Osteoblast (primary cell): ENCODE data around the gene CACNA1C. TPM values are rescaled to one million over a fixed set of nuclear protein-coding genes. Genes with fewer than 3 reads are reported as not detected.

Source experiments
- DNase-seq: peaks from one replicate; pipeline ENCODE4 v3.0.0; 2011; ENCODE audit warnings: low spot score, mixed read lengths; ENCODE audit not compliant: insufficient read length; ENCODE audit errors: missing footprints
- H2AFZ ChIP-seq: 2 replicates; pipeline ENCODE4 v1.6.0; 2011; ENCODE audit warnings: mild to moderate bottlenecking, low read length
- H3K27ac ChIP-seq: 2 replicates; pipeline ENCODE4 v1.5.1; 2011; ENCODE audit warnings: mild to moderate bottlenecking, low read depth, low read length, moderate library complexity
- H3K27me3 ChIP-seq: 2 replicates; pipeline ENCODE4 v1.6.0; 2012; ENCODE audit warnings: mild to moderate bottlenecking, control low read depth, inconsistent platforms, low read length, moderate library complexity; ENCODE audit not compliant: insufficient read depth
- H3K36me3 ChIP-seq: 2 replicates; pipeline ENCODE4 v1.5.1; 2011; ENCODE audit warnings: mild to moderate bottlenecking, low read length, control low read depth, moderate library complexity; ENCODE audit not compliant: insufficient read depth
- H3K4me1 ChIP-seq: 2 replicates; pipeline ENCODE4 v1.5.1; 2011; ENCODE audit warnings: mild to moderate bottlenecking, low read length, control low read depth, moderate library complexity; ENCODE audit not compliant: insufficient read depth
- H3K4me2 ChIP-seq: 2 replicates; pipeline ENCODE4 v1.6.0; 2011; ENCODE audit warnings: mild to moderate bottlenecking, low read length; ENCODE audit not compliant: insufficient read depth
- H3K4me3 ChIP-seq: fragments of 200-600 bp; sonication (generic); 3 replicates; pipeline ENCODE4 v1.5.1; 2012; ENCODE audit warnings: mild to moderate bottlenecking, low read length, inconsistent platforms; ENCODE audit not compliant: insufficient read depth
- H3K79me2 ChIP-seq: 2 replicates; pipeline ENCODE4 v1.6.0; 2012; ENCODE audit warnings: mild to moderate bottlenecking, low read length, control low read depth, inconsistent platforms; ENCODE audit not compliant: insufficient read depth
- H3K9me3 ChIP-seq: 2 replicates; pipeline ENCODE4 v1.5.1; 2011; ENCODE audit warnings: low read depth, low read length, control low read depth
- H4K20me1 ChIP-seq: 2 replicates; pipeline ENCODE4 v1.6.0; 2012; ENCODE audit warnings: mild to moderate bottlenecking, low read length, control low read depth; ENCODE audit not compliant: insufficient read depth
- total RNA-seq: library from RNA; depleted of rRNA; stranded (reverse); fragments of >200 nt; gene quantifications from 2 replicates; pipeline ENCODE4 v1.2.3, GENCODE V29; 2012
- TF ChIP-seq, protein P1 (sequence below): IDR thresholded peaks from 2 replicates; pipeline ENCODE4 v1.5.1; 2011; ENCODE audit warnings: mild to moderate bottlenecking, low read depth, low read length, moderate library complexity; ENCODE audit errors: extremely low read depth

CACNA1C gene
- total RNA-seq, 1 donor, result 19.2 TPM

DNA sequence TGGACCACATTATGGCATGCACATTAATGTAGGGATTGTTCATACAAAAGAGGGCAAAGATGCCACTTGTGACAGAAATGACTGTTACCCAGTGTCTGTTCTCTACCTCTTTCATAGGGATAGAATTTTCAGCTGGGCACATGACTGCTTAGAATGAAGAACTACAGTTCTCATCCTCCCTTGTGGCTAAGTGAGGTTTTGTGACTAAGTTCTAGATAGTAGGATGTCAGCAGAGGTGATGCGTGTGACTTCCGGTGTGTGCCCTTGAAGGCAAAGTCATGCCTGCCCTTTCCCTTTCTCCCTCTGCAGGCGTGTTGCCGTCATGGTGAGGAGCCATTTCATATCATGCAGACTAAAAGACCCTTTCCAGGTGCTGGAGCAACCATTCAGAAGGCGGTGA, 99.3 kb downstream of the CACNA1C start:
- no peak overlapping the region for H3K4me3 ChIP-seq
- TF ChIP-seq, protein P1, sequence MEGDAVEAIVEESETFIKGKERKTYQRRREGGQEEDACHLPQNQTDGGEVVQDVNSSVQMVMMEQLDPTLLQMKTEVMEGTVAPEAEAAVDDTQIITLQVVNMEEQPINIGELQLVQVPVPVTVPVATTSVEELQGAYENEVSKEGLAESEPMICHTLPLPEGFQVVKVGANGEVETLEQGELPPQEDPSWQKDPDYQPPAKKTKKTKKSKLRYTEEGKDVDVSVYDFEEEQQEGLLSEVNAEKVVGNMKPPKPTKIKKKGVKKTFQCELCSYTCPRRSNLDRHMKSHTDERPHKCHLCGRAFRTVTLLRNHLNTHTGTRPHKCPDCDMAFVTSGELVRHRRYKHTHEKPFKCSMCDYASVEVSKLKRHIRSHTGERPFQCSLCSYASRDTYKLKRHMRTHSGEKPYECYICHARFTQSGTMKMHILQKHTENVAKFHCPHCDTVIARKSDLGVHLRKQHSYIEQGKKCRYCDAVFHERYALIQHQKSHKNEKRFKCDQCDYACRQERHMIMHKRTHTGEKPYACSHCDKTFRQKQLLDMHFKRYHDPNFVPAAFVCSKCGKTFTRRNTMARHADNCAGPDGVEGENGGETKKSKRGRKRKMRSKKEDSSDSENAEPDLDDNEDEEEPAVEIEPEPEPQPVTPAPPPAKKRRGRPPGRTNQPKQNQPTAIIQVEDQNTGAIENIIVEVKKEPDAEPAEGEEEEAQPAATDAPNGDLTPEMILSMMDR, result no peak
- no peak overlapping the region for H3K4me2 ChIP-seq
- peaks cover 17% of the 10 kb centered on the region for H3K79me2 ChIP-seq
- no peak overlapping the region for H2AFZ ChIP-seq
- H3K36me3 ChIP-seq, result no peaks in the 10 kb centered on the region
- H3K9me3 ChIP-seq, result no peaks in the 10 kb centered on the region
- peaks cover 18% of the 10 kb centered on the region for H3K4me1 ChIP-seq
- no peak overlapping the region for H3K27ac ChIP-seq
- no peak for DNase-seq
- H3K27me3 ChIP-seq, result no peaks in the 10 kb centered on the region
- no peaks in the 10 kb centered on the region for H4K20me1 ChIP-seq

DNA sequence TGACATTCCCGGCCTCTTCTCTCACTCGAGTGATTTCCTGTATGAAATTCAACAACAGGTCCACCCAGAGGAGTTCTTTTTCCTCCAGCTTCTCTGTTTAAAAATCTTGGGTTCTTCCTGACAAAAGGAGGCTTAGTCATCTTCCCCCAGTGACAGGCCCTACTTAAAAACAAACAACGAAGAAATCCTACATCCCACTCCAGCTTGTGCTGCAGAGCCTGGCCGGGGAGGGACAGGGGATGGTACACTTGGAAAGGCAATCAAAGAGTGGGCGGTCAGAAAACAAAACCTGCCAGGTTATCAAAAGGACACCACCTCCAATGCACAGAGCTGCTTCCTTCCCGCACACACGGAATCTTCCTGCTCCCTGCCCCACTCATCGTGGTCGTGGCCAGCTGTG, 101.3 kb downstream of the CACNA1C start:
- H3K4me2 ChIP-seq, result peak overlapping the region; percentile 53
- H3K79me2 ChIP-seq, result peaks cover 15% of the 10 kb centered on the region
- H4K20me1 ChIP-seq, result no peaks in the 10 kb centered on the region
- no peak overlapping the region for H3K4me3 ChIP-seq
- H3K4me1 ChIP-seq, result peaks cover 15% of the 10 kb centered on the region
- no peak overlapping the region for H2AFZ ChIP-seq
- H3K9me3 ChIP-seq, result no peaks in the 10 kb centered on the region
- H3K27ac ChIP-seq, result peak overlapping the region; percentile 71
- DNase-seq, result no peak
- no peaks in the 10 kb centered on the region for H3K36me3 ChIP-seq
- TF ChIP-seq, protein P1, result no peak
- H3K27me3 ChIP-seq, result no peaks in the 10 kb centered on the region

DNA sequence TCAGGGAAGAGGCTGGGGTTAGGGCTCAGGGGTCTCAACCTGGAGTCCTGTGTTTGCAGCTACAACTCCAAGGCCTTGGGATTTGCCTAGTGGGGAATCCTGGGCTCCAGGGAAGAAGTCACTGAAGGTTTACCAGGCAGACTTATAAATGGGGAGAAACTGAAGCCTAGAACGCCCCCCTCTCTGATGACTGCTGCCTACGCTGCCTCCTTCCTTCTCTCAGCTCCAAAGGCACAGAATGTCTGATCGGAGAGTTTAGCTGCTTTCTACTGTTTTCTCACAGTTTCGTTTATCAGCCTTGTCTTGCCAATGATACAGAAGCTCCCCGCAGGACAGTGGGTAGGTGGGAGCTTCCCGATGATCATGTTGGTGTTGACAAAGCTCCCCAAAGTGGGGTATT, 101.7 kb downstream of the CACNA1C start:
- Histone ChIP-seq H2AFZ (no peak overlapping the region), H3K79me2 (peaks cover 15% of the 10 kb centered on the region), H3K4me1 (peaks cover 14% of the 10 kb centered on the region), H3K36me3 (no peaks in the 10 kb centered on the region), H3K27ac (peak overlapping the region; percentile 71), H4K20me1 (no peaks in the 10 kb centered on the region), H3K27me3 (no peaks in the 10 kb centered on the region), H3K4me3 (no peak overlapping the region), H3K9me3 (no peaks in the 10 kb centered on the region), H3K4me2 (peak overlapping the region; percentile 53)
- no peak for DNase-seq
- TF ChIP-seq, protein P1, result no peak

DNA sequence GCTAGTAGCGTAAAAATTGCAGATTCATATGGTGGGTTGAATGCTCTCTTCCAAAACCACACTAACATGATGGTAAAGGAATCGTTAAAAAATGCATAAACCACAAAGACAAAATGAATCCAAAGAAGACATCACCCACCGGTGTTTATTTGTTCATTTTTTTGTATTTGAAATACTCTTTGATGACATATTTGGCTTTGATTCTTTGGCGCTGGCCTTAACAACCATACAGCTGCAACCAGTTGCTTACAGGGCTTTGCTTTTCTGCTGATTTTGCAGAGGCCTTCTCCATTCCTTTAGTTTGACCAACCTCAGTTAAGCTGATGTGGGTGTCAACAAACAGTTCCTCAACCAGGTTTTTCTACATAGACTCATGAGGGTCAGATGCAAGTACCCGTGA, 103.5 kb downstream of the CACNA1C start:
- no peak overlapping the region for H3K4me3 ChIP-seq
- no peak overlapping the region for H2AFZ ChIP-seq
- H3K36me3 ChIP-seq, result no peaks in the 10 kb centered on the region
- TF ChIP-seq, protein P1, result no peak
- no peaks in the 10 kb centered on the region for H4K20me1 ChIP-seq
- H3K9me3 ChIP-seq, result no peaks in the 10 kb centered on the region
- no peak overlapping the region for H3K4me2 ChIP-seq
- peaks cover 14% of the 10 kb centered on the region for H3K79me2 ChIP-seq
- H3K4me1 ChIP-seq, result peaks cover 14% of the 10 kb centered on the region
- no peaks in the 10 kb centered on the region for H3K27me3 ChIP-seq
- no peak overlapping the region for H3K27ac ChIP-seq
- no peak for DNase-seq
